ENCODE results near the gene SIGLEC15. TPM values are rescaled to one million over a fixed set of nuclear protein-coding genes. Genes with fewer than 3 reads are reported as not detected.

Gene SIGLEC15
- total RNA-seq, 1 experiment from 2014 or later, result 0.28 TPM

DNA sequence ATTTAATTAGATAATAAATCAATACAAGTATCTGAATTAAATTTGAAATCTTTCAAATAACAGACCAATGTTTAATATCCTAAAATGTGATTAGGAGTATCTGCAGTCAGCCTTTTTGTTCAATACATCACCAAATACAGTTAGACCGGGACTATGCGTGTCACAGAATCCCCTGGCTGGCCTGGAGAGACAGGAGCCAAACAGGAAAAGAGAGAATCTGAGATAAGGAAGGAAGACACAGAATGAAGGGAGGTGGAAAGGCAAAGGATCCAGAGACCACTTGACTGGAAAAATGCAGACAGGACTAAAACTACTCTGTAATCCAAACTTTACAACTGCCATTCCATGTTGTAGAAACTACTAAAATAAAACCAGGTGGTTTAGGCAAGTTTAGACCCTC is 66.3 kb downstream of the SIGLEC15 start:
- Mint-ChIP-seq H3K9me3 (ENCODE audit: low read depth, unreplicated experiment) (no peaks in the 10 kb centered on the region), H3K27me3 (ENCODE audit: unreplicated experiment) (no peaks in the 10 kb centered on the region), H3K27ac (ENCODE audit: unreplicated experiment) (no peak overlapping the region), H3K4me1 (ENCODE audit: low read depth, unreplicated experiment) (no peaks in the 10 kb centered on the region), H3K4me3 (ENCODE audit: low read depth, unreplicated experiment) (no peak overlapping the region), H3K36me3 (ENCODE audit: insufficient read depth, unreplicated experiment) (peaks cover 4% of the 10 kb centered on the region)
- no TSS peak for BruUV-seq (replicated peaks)
- no peak for DNase-seq
- intact Hi-C loops (cut with micrococcal nuclease; ENCODE audit: unreplicated experiment), result no loop called here
- CTCF ChIA-PET, result interaction anchor here (0.7 kb wide), 3 partner anchors 8 to 798 kb away, joined by 3 to 7 read pairs (median 7); no protein-coding TSS in a partner anchor
- TF ChIP-seq, protein P1, sequence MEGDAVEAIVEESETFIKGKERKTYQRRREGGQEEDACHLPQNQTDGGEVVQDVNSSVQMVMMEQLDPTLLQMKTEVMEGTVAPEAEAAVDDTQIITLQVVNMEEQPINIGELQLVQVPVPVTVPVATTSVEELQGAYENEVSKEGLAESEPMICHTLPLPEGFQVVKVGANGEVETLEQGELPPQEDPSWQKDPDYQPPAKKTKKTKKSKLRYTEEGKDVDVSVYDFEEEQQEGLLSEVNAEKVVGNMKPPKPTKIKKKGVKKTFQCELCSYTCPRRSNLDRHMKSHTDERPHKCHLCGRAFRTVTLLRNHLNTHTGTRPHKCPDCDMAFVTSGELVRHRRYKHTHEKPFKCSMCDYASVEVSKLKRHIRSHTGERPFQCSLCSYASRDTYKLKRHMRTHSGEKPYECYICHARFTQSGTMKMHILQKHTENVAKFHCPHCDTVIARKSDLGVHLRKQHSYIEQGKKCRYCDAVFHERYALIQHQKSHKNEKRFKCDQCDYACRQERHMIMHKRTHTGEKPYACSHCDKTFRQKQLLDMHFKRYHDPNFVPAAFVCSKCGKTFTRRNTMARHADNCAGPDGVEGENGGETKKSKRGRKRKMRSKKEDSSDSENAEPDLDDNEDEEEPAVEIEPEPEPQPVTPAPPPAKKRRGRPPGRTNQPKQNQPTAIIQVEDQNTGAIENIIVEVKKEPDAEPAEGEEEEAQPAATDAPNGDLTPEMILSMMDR (IDR thresholded peaks at IDR 0.05; ENCODE audit: unreplicated experiment), result no peak

Other genes starting within 250 kb of the SIGLEC15 start
- gene SLC14A2, start 210.2 kb upstream of the SIGLEC15 start, total RNA-seq (2022), result not detected in 2 replicates
- not detected in 2 replicates for gene SLC14A1, start 101.5 kb upstream of the SIGLEC15 start, total RNA-seq (2022)
- gene EPG5, start 141.7 kb downstream of the SIGLEC15 start, total RNA-seq (2022), result 25.6 and 27.6 TPM in 2 replicates
- gene PSTPIP2, start 246.6 kb downstream of the SIGLEC15 start, total RNA-seq (2022), result 2.6 TPM in 2 replicates